Measurements from ENCODE around the gene MLXIPL. TPM values are rescaled to one million over a fixed set of nuclear protein-coding genes. Genes with fewer than 3 reads are reported as not detected.
"Not testable (repeated sequence)": the region's sequence is repeated elsewhere in the genome, so short reads cannot be mapped to it uniquely, and the experiment has no call there.

MLXIPL gene
- total and polyA plus RNA-seq, 4 donors = 50.3 to 384 (median 232) TPM

GRCh38 chr7:73555411-73555982, 68.8 kb downstream of the MLXIPL start (continued):
- no peak for TF ChIP-seq REST (IDR thresholded peaks at IDR 0.05)
- no peak for TF ChIP-seq RAD21 (IDR thresholded peaks at IDR 0.05)
- no peak for TF ChIP-seq ATF3 (IDR thresholded peaks at IDR 0.05)
- TF ChIP-seq EGR1 (IDR thresholded peaks at IDR 0.05; ENCODE audit: low read depth in 2 of 2) = no peak
- no peak for TF ChIP-seq FOXA1 (IDR thresholded peaks at IDR 0.05)

- H3K27me3 ChIP-seq (ENCODE audit: control insufficient read depth in 4 of 4, insufficient read depth in 4 of 4, low read length in 3 of 4); H3K9ac ChIP-seq (ENCODE audit: low read depth in 1 of 2, low read length in 2 of 2); H3K27ac ChIP-seq (ENCODE audit: low read depth in 1 of 2, low read length in 2 of 2); H3K4me3 ChIP-seq (ENCODE audit: low read depth in 1 of 3, low read length in 3 of 3); H3K9me3 ChIP-seq (ENCODE audit: control insufficient read depth in 4 of 4, low read length in 3 of 4); DNase-seq (ENCODE audit: low spot score); H3K4me1 ChIP-seq (ENCODE audit: control insufficient read depth in 4 of 4, insufficient read depth in 4 of 4, low read length in 3 of 4): not testable (repeated sequence)
- peaks cover 3 to 20% (median 13%) of the 10 kb centered on the region in 4 donors for H3K36me3 ChIP-seq (ENCODE audit: control insufficient read depth in 4 of 4, insufficient read depth in 3 of 4, low read depth in 1 of 4, low read length in 3 of 4)
- 91% methylated on average over 5 of the region's 5 CpGs for WGBS
Measured at GRCh38 chr7:73550093-73550492, 74.2 kb downstream of the MLXIPL start.

- H3K9me3 ChIP-seq (ENCODE audit: control insufficient read depth in 4 of 4, low read length in 3 of 4) = no peaks in the 10 kb centered on the region
- H3K27me3 ChIP-seq (ENCODE audit: control insufficient read depth in 4 of 4, insufficient read depth in 4 of 4, low read length in 3 of 4) = no peaks in the 10 kb centered on the region
- TF ChIP-seq GABPA (IDR thresholded peaks at IDR 0.05 in 1 of 2, conservative IDR thresholded peaks at IDR 0.05 in 1 of 2) = no peak
- TF ChIP-seq MAX (IDR thresholded peaks at IDR 0.05) = no peak
- TF ChIP-seq CTCF (IDR thresholded peaks at IDR 0.05; ENCODE audit: low read depth, low read length, missing input control) = no peak
- no peak for TF ChIP-seq SP1 (IDR thresholded peaks at IDR 0.05)
- no peak for TF ChIP-seq JUND (IDR thresholded peaks at IDR 0.05)
- no peak for TF ChIP-seq RXRA (IDR thresholded peaks at IDR 0.05)
- no peak for TF ChIP-seq FOXA1 (IDR thresholded peaks at IDR 0.05)
- no peak for TF ChIP-seq NR2F2 (IDR thresholded peaks at IDR 0.05)
- TF ChIP-seq HNF4A (conservative IDR thresholded peaks at IDR 0.05) = no peak
- TF ChIP-seq TAF1 (conservative IDR thresholded peaks at IDR 0.05) = no peak
- no peak for TF ChIP-seq ZBTB33 (IDR thresholded peaks at IDR 0.05)
- TF ChIP-seq ATF3 (IDR thresholded peaks at IDR 0.05) = no peak
- TF ChIP-seq YY1 (IDR thresholded peaks at IDR 0.05) = no peak
- no peak for TF ChIP-seq HNF4G (IDR thresholded peaks at IDR 0.05)
- no peak for TF ChIP-seq FOXA2 (IDR thresholded peaks at IDR 0.05)
- TF ChIP-seq RAD21 (IDR thresholded peaks at IDR 0.05) = no peak
- WGBS = 87% methylated on average over 4 of the region's 4 CpGs
- no peaks in the 10 kb centered on the region for H3K4me1 ChIP-seq (ENCODE audit: control insufficient read depth in 4 of 4, insufficient read depth in 4 of 4, low read length in 3 of 4)
- H3K36me3 ChIP-seq (ENCODE audit: control insufficient read depth in 4 of 4, insufficient read depth in 3 of 4, low read depth in 1 of 4, low read length in 3 of 4) = peaks cover 3 to 20% (median 13%) of the 10 kb centered on the region in 4 donors
- no peak overlapping the region for H3K9ac ChIP-seq (ENCODE audit: low read depth in 1 of 2, low read length in 2 of 2)
- no peak overlapping the region for H3K4me3 ChIP-seq (ENCODE audit: low read depth in 1 of 3, low read length in 3 of 3)
- no peak overlapping the region for H3K27ac ChIP-seq (ENCODE audit: low read depth in 1 of 2, low read length in 2 of 2)
- no peak for DNase-seq (ENCODE audit: low spot score)
Measured at GRCh38 chr7:73549176-73549575, 75.1 kb downstream of the MLXIPL start.

Measured in liver (tissue), 9 donors.